GM12892 (cell line): ENCODE results near the gene ARL3.

Source experiments
- POLR2A ChIP-seq: IDR thresholded peaks from 2 replicates; pipeline ENCODE4 v1.6.1; 2011; ENCODE audit warnings: low read depth, low read length, control low read depth
- POLR2AphosphoS5 ChIP-seq: IDR thresholded peaks from 2 replicates; pipeline ENCODE4 v1.6.1; 2011; ENCODE audit warnings: low read depth, low read length, control low read depth
- TAF1 ChIP-seq: IDR thresholded peaks from 2 replicates; pipeline ENCODE4 v1.6.1; 2011; ENCODE audit warnings: low read depth, mild to moderate bottlenecking, control low read depth, low read length, borderline replicate concordance

DNA sequence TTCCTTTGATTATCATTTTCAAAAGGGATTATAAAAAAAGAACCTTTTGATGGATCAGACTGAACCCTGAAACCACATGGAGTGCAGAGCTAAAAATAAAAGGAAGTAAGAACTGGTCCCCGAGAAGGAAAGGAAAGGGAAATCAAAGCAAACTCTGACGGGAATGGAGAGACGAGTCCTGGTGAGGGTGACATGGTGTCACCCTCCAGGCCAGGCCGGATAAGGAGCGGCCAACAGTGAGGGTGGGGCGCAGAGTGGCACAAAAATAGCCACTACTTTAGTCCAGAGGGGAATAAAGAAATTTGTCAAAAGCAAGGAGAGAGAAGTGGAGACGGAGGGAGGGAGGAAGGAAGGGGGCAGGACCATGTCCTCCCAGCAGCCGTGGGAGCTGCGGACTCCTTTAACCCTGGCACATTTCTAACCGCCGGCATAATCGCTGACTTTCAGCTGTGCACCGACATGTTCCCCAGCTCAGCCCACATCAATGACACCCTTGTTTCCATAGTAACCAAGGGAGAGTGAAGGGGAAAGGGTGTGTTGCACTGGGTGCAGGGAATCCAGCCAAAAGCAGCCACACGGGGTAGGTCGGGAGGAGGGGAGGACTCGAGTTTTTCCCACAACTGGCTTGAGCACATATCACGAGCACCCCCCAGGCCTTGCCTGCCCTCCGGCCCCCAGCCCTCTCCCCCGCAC lies 40.2 kb downstream of the ARL3 start:
- TF ChIP-seq POLR2A (no peak), POLR2AphosphoS5 (no peak), TAF1 (no peak)
